Activated CD8-positive, alpha-beta memory T cell treated with anti-CD3 and anti-CD28 coated beads, Interleukin-2, amount 50 U/mL, for 24 hours (primary cell): ENCODE data around the gene TOMM20L.

Experiments used
- DNase-seq: peaks from one replicate; pipeline ENCODE4 v3.0.0-alpha.2; 2020; ENCODE audit errors: extremely low read depth

The TOMM20L gene

DNA sequence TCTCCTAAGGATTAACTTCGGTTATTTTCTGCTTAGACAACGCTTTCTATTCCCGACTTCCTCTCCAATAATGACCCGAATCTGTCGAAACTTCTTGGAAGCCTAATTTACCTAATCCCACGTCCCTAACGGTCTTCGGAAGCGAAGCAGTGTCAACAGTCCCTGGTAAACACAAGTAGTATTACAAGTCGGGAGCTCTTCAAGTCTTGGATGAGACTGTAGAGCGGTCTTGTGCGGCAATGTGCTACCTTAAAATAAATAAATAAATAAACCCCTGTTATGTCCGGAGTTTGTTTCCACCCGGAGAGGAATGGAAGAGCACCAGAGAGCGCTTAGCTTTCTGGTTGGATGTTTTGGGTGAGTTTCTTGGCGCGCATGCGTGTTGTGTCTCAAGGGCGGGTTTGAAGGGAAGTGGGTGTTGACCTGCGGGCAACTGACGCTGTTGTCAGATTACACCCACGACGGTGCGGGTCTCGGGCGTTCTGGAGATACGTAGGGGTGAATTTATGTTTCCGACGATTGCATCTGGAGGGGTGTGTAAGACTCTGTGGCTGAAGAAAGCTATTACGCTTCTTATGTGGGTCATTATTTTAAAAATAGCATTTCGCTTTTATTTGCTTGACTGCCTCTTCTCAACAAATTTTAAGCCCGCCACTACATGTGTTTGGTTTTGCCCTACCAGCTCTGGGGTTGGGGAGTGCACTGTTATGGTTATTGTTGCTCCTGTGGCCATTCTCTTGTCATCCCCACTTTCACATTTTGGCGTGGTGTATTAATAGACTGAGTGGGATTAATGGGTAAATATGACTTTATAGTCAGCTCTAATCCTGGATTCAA lies 31.8 kb downstream of the TOMM20L start, which contains the start of the genes KIAA0586 and TIMM9:
KIAA0586 (plus strand) TSS at position 439 of the 837 bp plus-strand sequence. CDS start 546 bp downstream, outside the sequence.
TIMM9 (minus strand) TSS at position 251 of the 837 bp plus-strand sequence. CDS start 15,586 bp downstream, outside the sequence.
- peak; percentile 93 for DNase-seq

DNA sequence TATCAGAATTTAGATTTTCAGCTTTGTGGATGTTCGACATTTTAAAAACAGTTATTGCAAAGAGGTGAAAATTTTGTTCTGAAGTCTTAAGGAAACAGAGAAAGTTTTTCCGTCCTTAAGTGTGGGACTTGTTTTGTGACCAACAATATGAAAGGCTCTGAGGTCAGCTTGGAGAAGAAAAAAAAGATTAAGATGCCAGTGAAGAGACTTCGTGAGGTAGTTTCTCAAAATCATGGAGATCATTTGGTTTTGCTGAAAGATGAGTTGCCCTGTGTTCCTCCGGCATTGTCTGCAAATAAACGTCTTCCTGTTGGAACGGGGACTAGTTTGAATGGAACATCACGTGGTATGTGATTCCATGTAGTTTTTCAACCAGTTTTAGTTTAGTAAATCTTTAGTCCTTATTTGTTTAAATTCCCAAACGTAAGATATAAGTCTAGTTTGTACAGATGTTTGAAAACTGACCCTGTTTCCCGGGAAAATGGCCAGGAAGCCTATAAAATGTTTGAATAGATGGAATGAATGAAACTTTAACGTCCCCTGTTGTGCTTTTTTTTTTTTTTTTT lies 32.5 kb downstream of the TOMM20L start:
- no peak for DNase-seq

DNA sequence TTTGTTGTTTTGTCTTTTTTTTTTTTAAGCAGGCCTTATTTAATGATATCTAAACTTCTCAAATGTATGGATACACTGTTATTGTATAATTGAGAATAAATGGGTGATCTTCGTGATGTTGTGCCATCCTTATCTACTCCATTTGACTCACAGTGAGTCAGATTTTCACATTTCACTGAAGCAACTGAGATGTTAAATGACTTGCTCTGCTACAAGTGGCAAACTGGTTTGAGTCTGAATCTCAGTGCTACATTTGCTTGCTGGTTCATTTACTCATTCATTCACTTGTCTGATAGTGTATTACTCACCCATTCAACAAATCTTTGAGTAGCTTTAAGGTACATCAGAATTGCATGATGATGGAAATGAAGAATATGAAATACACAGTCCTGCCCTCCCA lies 34.4 kb downstream of the TOMM20L start:
- no peak for DNase-seq

GRCh38 chr14:58439476-58439875 lies 43.7 kb downstream of the TOMM20L start:
- no peak for DNase-seq

DNA sequence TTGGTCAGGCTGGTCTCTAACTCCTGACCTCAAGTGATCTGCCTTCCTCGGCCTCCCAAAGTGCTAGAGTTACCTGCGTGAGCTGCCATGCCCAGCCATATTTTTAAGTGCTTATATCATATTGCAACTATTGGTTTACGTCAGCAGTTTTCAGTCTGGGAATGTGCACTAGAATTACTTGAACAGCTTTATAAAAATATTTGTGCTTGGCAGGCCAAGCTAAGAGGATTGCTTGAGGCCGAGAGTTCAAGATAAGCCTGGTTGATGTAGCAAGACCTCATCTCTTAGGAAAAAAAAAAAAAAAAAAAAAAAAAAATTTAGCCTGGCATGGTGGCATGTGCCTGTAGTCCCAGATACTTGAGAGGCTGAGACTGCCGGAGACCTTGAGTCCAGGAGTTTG lies 48.9 kb downstream of the TOMM20L start:
- DNase-seq = no peak

GRCh38 chr14:58455593-58456265 lies 60.0 kb downstream of the TOMM20L start:
- DNase-seq = no peak
